Smooth muscle cell (in vitro differentiated cells): ENCODE data around the gene CFAP74. TPM values are rescaled to one million over a fixed set of nuclear protein-coding genes. Genes with fewer than 3 reads are reported as not detected.

ENCODE experiments used
- DNase-seq: peaks from one replicate; lab custom pipeline; 2025; ENCODE audit not compliant: unreplicated experiment; lab: John Stamatoyannopoulos, UW
- H2AFZ ChIP-seq: fragments of 200-600 bp; sonication (generic); 2 replicates; pipeline ENCODE4 v1.6.0; 2016; ENCODE audit warnings: antibody characterized with exemption, low read depth, mild to moderate bottlenecking
- H3F3A ChIP-seq: fragments of 200-600 bp; sonication (generic); 2 replicates; pipeline ENCODE4 v1.6.0; 2017; ENCODE audit warnings: antibody characterized with exemption, low read depth
- H3K27ac ChIP-seq: fragments of 200-600 bp; sonication (generic); 2 replicates; pipeline ENCODE4 v1.5.1; 2016; ENCODE audit warnings: low read depth, mild to moderate bottlenecking
- H3K27me3 ChIP-seq: fragments of 200-600 bp; sonication (generic); 2 replicates; pipeline ENCODE4 v1.6.1; 2016; ENCODE audit warnings: low read depth, mild to moderate bottlenecking
- H3K36me3 ChIP-seq: fragments of 200-600 bp; sonication (generic); 2 replicates; pipeline ENCODE4 v1.5.1; 2016; ENCODE audit warnings: low read depth
- H3K4me1 ChIP-seq: fragments of 200-600 bp; sonication (generic); 2 replicates; pipeline ENCODE4 v1.5.1; 2016; ENCODE audit warnings: low read depth
- H3K4me2 ChIP-seq: fragments of 200-600 bp; sonication (generic); 2 replicates; pipeline ENCODE4 v1.6.0; 2016; ENCODE audit warnings: mild to moderate bottlenecking
- H3K4me3 ChIP-seq: fragments of 200-600 bp; sonication (generic); 2 replicates; pipeline ENCODE4 v1.5.1; 2016; ENCODE audit warnings: mild to moderate bottlenecking
- H3K79me2 ChIP-seq: fragments of 200-600 bp; sonication (generic); 2 replicates; pipeline ENCODE4 v1.6.0; 2016; ENCODE audit warnings: low read depth, mild to moderate bottlenecking
- H3K9ac ChIP-seq: fragments of 200-600 bp; sonication (generic); 2 replicates; pipeline ENCODE4 v1.6.0; 2016; ENCODE audit warnings: low read depth
- H3K9me3 ChIP-seq: fragments of 200-600 bp; sonication (generic); replicated peaks from 2 replicates; pipeline ENCODE4 v1.5.1; 2016; ENCODE audit warnings: low read depth
- H4K20me1 ChIP-seq: fragments of 200-600 bp; sonication (generic); 2 replicates; pipeline ENCODE4 v1.6.0; 2016; ENCODE audit warnings: low read depth
- WGBS: methylation state at CpG from one replicate; pipeline ENCODE4 v1.1.7; 2016; ENCODE audit warnings: low lambda C conversion rate; 5-methylcytosine and 5-hydroxymethylcytosine counted together
- polyA plus RNA-seq: library from polyadenylated mRNA; unstranded; fragments of >200 nt; fragmentation: Nextera tagmentation; extraction: Ambion mirVana; gene quantifications from 2 replicates; pipeline ENCODE4 v1.2.1, GENCODE V29; 2016
- total RNA-seq: library from RNA; depleted of rRNA; stranded (reverse); fragments of >200 nt; gene quantifications from 2 replicates; pipeline ENCODE4 v1.2.3, GENCODE V29; 2014
- TF ChIP-seq, protein P1 (sequence below): fragments of 200-600 bp; sonication (generic); IDR thresholded peaks from 2 replicates; pipeline ENCODE4 v1.5.1; 2017; ENCODE audit warnings: borderline replicate concordance, mild to moderate bottlenecking, antibody characterized with exemption; ENCODE audit not compliant: insufficient read depth, poor library complexity, severe bottlenecking

CFAP74 gene
- total and polyA plus RNA-seq, 2 experiments from 2014 or later = not detected

DNA sequence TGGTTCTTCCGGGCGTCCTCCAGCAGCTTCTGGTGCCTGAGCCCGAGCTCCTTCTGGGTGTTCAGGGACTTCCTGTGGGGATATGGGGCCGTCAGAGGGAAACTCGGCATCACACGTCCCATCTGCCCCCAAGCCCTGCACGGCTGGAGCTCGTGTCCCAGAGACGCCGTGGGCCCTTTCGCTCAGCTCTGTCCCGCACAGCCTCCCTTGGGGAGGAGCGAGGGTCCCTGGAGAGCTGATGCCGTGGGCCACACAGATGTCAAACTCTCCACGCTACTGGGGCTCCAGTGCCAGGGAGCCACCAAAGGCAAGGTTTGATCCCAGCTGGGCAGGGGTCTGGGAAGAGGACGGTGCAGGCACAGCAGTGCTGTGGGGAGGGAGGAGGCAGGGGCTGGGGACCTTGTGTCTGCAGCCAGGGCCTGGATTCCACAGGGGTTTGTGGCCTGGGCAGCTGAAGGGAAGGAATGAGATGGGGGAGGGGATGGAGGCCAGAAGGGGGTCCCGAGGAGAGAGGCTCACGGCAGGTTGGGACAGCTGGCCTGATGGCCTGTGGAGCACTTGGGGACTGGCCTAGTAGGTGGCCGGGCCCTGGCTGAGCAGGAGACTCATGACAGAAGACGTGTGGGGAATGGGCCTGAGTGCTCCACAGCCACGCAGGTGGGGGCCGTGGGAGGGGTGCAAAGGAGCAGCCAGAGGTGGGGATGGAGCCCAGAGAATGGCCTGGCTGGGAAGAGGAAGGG lies 30.4 kb downstream of the CFAP74 start:
- Histone ChIP-seq H2AFZ (no peak overlapping the region), H3K27ac (no peak overlapping the region), H3K4me1 (no peaks in the 10 kb centered on the region), H3K27me3 (no peaks in the 10 kb centered on the region), H4K20me1 (no peaks in the 10 kb centered on the region), H3K36me3 (no peaks in the 10 kb centered on the region), H3K9ac (no peak overlapping the region), H3K4me3 (no peak overlapping the region), H3F3A (no peaks in the 10 kb centered on the region), H3K4me2 (no peak overlapping the region), H3K9me3 (no peaks in the 10 kb centered on the region), H3K79me2 (no peaks in the 10 kb centered on the region)
- TF ChIP-seq, protein P1, sequence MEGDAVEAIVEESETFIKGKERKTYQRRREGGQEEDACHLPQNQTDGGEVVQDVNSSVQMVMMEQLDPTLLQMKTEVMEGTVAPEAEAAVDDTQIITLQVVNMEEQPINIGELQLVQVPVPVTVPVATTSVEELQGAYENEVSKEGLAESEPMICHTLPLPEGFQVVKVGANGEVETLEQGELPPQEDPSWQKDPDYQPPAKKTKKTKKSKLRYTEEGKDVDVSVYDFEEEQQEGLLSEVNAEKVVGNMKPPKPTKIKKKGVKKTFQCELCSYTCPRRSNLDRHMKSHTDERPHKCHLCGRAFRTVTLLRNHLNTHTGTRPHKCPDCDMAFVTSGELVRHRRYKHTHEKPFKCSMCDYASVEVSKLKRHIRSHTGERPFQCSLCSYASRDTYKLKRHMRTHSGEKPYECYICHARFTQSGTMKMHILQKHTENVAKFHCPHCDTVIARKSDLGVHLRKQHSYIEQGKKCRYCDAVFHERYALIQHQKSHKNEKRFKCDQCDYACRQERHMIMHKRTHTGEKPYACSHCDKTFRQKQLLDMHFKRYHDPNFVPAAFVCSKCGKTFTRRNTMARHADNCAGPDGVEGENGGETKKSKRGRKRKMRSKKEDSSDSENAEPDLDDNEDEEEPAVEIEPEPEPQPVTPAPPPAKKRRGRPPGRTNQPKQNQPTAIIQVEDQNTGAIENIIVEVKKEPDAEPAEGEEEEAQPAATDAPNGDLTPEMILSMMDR = no peak
- 92% methylated on average over 21 of the region's 22 CpGs for WGBS
- DNase-seq = no peak

GRCh38 chr1:1971688-1972087 lies 31.9 kb downstream of the CFAP74 start:
- Histone ChIP-seq H3F3A (no peaks in the 10 kb centered on the region), H2AFZ (no peak overlapping the region), H3K9ac (no peak overlapping the region), H3K9me3 (no peaks in the 10 kb centered on the region), H3K4me1 (no peaks in the 10 kb centered on the region), H3K27ac (no peak overlapping the region), H3K4me3 (no peak overlapping the region), H3K36me3 (no peaks in the 10 kb centered on the region), H4K20me1 (no peaks in the 10 kb centered on the region), H3K79me2 (no peaks in the 10 kb centered on the region), H3K27me3 (no peaks in the 10 kb centered on the region), H3K4me2 (no peak overlapping the region)
- TF ChIP-seq, protein P1 = no peak
- no peak for DNase-seq
- 91% methylated on average over 21 of the region's 21 CpGs for WGBS

- Histone ChIP-seq H3K36me3 (no peaks in the 10 kb centered on the region), H3K9ac (no peak overlapping the region), H3K4me3 (no peak overlapping the region), H3K4me1 (no peaks in the 10 kb centered on the region), H3K79me2 (no peaks in the 10 kb centered on the region), H3K27ac (no peak overlapping the region), H3K9me3 (no peaks in the 10 kb centered on the region), H4K20me1 (no peaks in the 10 kb centered on the region), H3F3A (no peaks in the 10 kb centered on the region), H2AFZ (no peak overlapping the region), H3K27me3 (no peaks in the 10 kb centered on the region), H3K4me2 (no peak overlapping the region)
- WGBS = 83% methylated on average over 17 of the region's 17 CpGs
- DNase-seq = no peak
- TF ChIP-seq, protein P1 = no peak
Measured at GRCh38 chr1:1971017-1971416, 32.6 kb downstream of the CFAP74 start.
